Mammary epithelial cell (primary cell): ENCODE results near the gene RAB8A.

Experiments
- CTCF ChIP-seq, 2 donors: IDR thresholded peaks in 1 of 2; conservative IDR thresholded peaks in 1 of 2; 2 replicates each; pipeline ENCODE4 v1.5.1; 2011 to 2012; ENCODE audit warnings: inconsistent platforms in 2 of 2, low read length in 2 of 2, mild to moderate bottlenecking in 2 of 2, control low read depth in 1 of 2, low read depth in 1 of 2; ENCODE audit not compliant: insufficient read depth in 1 of 2; ENCODE audit errors: extremely low read depth in 1 of 2
- EZH2 ChIP-seq: IDR thresholded peaks from 2 replicates; pipeline ENCODE4 v1.6.1; 2012; ENCODE audit warnings: low read length, inconsistent platforms, borderline replicate concordance

- TF ChIP-seq CTCF (conservative IDR thresholded peaks at IDR 0.05 in 1 of 2, IDR thresholded peaks at IDR 0.05 in 1 of 2; ENCODE audit: extremely low read depth in 1 of 2, insufficient read depth in 1 of 2, low read depth in 1 of 2, low read length in 2 of 2), result no peak
- no peak for TF ChIP-seq EZH2
Measured at GRCh38 chr19:16134510-16134909, 22.8 kb downstream of the RAB8A start.
